Activated T-cell treated with anti-CD3 and anti-CD28 coated beads for 48 hours (primary cell): Measurements from ENCODE around the gene PSORS1C1.
"Not testable (repeated sequence)": the region's sequence is repeated elsewhere in the genome, so short reads cannot be mapped to it uniquely, and the experiment has no call there.

Experiments used
- DNase-seq: peaks from one replicate; pipeline ENCODE4 v3.0.0-alpha.2; 2020; ENCODE audit warnings: low read depth

The PSORS1C1 gene, protein sequence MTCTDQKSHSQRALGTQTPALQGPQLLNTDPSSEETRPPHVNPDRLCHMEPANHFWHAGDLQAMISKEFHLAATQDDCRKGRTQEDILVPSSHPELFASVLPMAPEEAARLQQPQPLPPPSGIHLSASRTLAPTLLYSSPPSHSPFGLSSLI

DNA sequence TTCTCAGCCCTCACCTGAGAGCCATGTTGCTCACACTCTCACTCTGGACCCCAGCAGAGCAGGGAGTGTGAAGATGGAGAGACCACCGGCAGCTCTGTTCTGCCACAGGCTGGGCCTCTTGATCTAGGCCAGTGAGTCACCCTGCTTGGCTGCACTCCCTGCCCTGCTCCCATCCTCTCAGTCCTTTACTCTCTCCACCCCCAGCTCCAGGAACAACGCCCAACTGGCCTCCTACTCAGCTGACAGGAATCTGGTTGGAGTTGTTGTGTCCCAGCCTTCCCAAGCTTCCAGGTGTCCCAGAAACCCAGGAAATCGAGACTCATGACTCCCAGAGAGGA, at the start of gene PSORS1C1:
Gene PSORS1C1 (plus strand): TSS at position 260 of the 338 bp plus-strand sequence. CDS start 14,833 bp downstream, outside the sequence.
- DNase-seq, result no peak

DNA sequence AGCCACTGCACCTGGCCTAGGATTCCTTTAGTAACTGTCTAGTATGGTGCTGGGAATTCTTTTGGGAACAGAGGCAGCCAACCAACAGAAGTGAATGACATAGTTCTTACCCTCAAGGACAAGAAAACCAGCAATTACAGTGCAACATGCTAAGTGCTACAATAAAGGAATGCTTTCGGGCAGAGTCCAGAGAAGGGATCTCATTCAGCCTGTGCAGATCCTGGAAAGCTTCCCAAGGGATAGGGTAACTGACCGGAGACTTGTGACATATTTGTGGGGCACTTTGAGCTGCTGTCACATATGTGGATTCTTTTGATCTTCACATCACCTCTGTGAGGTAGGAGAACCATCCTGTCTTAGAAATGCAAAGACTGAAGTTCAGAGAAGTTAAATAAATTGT, 49.0 kb upstream of the PSORS1C1 start:
- DNase-seq, result no peak

DNA sequence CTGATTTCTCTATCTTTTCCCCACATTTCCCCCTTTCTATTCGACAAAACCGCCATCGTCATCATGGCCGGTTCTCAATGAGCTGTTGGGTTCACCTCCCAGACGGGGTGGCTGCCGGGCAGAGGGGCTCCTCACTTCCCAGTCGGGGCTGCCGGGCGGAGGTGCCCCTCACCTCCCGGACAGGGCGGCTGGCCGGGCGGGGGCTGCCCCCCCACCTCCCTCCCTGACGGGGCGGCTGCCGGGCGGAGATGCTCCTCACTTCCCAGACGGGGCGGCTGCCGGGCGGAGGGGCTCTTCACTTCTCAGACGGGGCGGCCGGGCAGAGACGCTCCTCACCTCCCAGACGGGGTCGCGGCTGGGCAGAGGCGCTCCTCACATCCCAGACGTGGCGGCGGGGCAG, 47.6 kb upstream of the PSORS1C1 start:
- not testable (repeated sequence) for DNase-seq

DNA sequence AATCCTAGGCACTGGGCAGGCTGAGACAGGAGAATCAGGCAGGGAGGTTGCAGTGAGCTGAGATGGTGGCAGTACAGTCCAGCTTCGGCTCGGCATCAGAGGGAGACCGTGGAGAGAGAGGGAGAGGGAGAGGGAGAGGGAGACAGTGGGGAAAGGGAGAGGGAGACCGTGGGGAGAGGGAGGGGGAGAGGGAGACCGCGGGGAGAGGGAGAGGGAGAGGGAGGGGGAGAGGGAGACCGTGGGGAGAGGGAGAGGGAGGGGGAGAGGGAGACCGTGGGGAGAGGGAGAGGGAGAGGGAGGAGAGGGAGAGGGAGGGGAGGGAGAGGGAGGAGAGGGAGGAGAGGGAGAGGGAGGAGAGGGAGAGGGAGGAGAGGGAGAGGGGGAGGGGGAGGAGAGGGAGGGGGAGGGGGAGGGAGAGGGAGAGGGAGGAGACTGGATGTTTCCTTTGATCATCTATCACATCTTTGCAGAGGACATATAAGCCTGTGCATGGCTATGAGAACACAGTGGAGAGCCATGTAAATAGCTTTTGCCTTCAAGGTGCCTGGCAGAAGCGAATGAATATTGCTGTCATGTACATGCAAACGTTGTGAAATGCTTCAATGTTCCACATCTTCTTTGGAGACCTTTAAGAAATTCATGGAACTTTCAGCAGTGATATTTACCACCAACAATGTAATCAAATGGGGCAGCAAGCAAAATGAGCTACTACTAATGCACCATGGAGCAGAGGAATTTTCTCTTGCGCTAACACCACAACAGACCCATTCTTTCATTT, 46.5 kb upstream of the PSORS1C1 start:
- DNase-seq, result not testable (repeated sequence)

DNA sequence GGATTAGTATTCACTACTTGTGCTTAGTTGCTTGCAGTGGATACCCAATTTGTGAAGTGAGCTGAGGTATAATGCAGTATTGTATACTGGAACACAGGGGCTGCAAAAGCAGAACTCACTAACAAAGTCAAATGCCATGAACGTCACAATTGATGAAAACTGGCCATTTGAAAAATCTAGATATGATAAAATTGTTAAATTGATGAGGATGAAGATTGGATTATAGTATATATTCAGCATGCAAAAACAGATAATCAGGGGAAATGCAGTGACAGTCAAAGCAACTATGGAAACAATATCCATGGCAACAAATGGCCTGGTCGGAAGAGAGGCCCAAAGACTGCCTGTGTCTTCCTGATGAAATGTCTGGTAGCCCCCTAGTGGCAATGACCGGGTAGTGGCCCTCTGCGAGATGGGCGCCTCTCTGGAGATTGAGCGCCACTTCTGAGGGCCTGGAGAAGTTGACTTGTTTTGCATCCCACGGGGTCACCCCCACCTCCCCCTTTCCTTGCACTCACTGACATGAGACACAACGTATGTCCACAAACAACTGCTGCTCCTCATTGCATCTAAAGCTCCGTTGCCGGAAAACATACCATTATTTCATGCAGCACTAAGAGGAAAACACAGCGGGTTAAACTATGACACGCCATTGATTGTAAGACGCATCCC, 45.8 kb upstream of the PSORS1C1 start:
- peak; percentile 58 for DNase-seq

DNA sequence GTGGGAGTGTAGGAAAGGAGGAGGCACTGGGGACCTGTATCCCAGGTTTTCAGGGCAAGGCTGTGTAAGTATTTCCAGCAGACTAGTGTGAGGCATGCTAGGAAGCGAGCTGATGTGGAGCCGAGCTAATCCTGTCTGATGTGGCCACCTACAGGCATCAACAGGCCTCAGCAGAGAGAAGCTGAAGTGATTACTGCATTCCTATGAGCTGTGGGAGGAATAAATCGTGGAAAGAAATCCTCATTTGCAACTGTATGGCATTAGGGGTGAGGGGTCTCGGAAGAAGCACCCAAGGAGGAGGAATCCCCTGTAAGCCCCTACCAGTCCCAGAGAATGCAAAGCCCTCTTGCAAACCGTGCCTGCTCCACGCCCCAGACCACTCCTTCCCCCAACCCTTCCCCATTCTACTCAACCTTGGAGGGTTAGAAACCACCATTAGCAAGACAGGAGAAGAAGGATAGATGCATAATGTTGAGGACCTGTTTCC, 43.8 kb upstream of the PSORS1C1 start:
- DNase-seq, result no peak

DNA sequence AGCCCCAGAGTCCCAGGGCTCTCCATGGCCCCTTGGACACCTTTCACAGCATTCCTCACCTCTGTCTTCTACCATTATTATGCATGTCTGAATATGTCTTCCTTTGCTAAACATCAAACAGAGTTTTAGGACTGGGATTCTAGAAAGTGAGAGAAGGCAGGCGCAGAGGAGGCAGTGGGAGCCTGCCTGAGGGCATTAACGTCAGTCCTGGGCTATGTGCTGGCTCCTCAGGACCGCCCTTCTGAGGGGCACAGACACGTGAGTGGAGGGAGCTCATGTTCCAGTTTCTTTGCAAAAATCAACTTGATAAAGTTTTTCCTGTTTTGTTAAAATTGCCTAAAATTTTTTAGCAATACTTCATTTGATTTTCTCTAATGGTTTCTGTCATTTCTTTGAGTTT, 40.2 kb upstream of the PSORS1C1 start:
- DNase-seq, result no peak

DNA sequence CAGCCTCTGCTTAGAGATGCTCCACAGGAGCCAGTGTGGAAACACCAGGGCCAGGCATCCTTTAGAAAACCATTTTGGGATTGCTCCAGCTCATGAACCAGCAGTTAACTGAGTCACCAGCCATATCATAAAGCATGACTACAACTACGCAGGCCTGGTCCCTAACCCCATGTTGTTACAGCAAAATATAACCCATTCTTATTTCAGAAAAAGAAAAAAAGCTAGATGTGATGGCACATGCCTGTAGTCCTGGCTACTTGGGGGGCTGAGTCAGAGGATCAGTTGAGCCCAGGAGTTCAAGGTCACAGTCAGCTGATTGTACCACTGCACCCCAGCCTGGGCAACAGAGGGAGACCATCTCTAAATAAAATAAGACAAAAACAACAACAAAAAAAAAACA, 39.1 kb upstream of the PSORS1C1 start:
- DNase-seq, result no peak

DNA sequence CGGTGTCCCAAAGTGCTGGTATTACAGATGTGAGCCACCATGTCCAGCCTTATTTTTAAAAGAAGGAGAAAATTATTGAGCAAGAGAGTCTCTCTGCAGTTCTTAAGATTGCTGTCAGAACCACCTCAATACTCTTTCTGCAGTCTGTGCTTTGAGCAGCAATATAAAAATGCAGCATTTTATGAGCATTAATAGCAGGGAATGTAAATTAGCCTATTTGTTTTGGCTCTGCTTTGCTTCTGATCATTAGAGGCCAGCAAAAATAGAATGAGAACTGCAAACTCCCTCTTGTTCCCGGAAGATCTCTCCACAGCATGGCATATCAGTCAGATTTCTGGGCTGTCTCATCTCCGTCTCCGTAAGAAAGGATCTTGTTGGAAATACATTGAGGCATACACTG, 38.0 kb upstream of the PSORS1C1 start:
- DNase-seq, result no peak

DNA sequence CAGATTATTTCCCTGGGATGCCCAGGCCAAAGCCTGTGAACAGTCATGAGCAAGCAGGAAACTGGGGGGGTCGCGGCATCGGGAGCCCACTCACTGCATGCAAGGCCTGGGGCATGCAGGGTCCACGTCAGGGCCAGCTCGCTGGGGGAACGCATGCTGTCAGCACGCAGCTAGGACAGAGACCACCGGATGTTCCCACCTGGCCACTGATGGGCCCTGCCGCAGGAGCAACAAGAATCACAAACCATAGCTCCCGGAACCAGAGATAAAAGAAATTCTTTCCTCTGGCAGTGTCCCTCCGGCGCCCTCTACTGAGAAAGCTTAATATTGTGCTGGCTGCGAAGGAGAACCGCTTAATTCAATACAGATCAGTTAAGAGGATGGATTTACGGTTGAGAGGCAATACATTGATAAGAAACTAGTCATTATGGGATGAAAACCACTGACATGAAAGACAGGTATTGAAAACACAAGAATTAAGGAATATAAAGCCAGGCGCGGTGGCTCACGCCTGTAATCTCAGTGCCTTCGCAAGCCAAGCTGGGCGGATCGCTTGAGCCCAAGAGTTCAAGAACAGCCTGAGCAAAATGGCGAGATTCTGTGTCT, 34.8 kb upstream of the PSORS1C1 start:
- DNase-seq, result peak; percentile 54

DNA sequence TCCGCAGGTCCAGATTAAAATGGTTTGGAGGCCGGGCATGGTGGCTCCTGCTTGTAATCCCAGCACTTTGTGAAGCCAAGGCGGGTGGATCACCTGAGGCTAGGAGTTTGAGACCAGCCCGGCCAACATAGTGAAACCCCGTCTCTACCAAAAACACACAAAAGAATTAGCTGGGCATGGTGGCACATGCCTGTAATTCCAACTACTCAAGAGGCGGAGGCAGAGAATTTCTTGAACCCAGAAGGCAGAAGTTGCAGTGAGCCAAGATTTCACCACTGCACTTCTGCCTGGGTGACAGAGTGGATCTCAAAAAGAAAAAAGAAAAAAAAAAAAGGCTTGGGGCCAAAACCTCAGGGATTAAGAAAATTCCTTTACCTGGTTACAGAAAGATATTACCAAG, 32.7 kb upstream of the PSORS1C1 start:
- DNase-seq, result no peak

DNA sequence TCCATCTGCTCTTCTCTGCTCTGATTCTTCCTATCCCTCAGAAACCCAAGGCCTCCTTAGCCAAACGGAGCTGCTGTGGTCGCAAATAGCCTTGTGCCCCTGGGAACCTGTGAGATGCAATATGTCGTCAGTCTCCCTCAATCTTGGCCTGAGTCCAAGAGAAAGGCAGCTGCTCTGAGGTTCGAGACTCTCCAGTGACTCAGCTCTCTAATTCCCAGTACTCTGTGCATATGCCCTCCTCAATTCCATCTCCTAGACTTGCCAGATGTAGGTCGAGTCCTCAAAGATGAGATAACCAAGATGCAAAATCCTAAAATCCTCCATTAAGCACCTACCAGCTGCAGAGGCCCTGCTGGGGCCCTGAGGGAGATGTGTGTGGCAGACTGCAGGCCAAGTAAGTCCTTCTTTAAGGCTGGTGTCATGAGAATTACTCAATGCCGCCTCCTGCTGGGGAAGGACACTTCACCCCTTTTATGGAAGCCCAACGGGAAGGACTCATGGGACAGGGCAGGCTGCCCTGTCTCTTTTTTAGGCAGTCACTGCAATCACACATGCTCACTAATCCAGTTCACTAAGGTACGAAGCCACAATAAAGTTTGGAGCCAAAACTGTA, 30.8 kb upstream of the PSORS1C1 start:
- DNase-seq, result peak; percentile 35

DNA sequence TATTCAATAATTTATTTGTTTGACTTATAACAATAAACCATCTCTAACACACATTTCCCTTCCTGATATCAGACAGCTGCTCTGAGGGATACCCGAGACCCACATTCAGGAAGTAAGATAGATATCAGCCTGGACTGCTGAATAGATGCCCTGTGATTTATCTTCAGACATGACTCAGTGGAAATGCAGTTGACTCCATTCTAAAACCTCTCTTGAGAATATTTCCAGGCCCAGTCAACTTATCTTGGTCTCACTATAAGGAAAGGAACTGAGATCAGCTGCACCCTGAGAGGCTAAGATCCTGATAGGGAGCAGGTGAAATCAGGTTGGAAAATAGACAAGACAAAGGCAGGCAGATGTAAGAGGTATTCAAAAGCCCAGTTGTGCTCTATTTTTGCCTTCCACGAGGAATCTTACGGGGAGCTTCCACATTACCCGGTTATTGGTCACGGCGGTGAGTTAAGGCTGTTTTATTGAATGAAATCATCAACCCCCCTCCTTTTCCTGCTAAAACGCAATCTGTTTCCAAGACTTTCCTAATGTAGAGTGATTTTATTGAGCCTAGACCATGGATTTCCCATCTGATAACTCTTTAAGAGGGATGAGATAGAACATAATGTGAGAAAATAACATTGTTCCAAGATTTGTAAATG, 27.7 kb upstream of the PSORS1C1 start:
- DNase-seq, result no peak

DNA sequence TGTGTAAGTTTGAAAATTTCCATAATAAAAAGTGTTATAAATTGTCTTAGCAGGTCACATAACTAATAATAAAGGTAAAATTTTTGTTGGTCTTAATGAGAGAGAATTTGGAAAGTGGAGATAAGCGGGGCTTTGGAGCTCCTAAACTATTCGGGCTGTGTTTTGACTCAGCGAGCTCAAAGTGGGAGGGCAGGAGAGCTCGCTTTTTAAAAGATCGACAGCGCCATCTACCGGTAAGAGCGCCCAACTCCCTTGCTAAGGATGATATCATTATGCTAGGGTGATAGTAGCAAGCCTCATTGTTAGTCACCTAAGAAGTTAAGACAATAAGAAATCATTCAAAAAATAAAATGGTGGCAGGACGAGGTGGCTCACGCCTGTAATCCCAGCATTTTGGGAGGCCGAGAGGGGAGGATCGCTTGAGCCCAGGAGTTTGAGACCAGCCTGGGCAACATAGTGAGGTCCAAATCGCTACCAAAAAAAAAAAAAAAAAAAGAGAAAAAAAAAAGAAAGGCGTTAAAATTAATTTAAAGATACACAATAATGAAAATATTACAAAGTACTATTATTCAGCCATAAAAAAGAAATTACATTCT, 27.0 kb upstream of the PSORS1C1 start:
- peak; percentile 81 for DNase-seq

DNA sequence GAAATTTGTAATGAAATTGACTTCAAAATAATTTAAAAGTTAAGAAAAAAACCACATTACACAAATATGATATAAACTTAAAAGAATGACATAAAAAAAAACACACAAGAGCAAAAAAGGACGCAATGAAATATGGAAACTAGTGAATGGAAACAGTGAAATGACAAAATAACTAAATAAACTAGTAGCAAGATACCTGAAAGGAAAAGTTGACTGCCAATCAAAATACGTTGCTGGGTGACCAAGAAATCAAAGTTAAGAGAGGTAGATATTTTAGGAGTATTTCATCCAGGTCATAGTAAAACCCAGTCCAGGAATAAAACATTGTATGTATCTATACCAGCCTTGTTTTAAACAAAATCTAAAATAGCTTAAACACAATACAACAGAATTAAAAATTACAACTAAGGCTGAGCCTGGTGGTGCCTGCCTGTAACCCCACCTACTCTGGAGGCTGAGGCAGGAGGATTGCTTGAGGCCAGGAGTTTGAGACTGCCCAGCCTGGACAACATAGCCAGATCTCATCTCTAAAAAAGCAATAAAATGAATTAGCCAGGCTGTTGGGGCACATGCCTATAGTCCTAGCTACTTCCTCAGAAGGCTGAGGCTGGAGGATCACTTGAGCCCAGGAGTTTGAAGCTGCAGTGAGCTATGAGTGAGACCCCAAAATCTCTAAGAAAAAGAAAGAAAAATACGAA, 24.2 kb upstream of the PSORS1C1 start:
- no peak for DNase-seq

DNA sequence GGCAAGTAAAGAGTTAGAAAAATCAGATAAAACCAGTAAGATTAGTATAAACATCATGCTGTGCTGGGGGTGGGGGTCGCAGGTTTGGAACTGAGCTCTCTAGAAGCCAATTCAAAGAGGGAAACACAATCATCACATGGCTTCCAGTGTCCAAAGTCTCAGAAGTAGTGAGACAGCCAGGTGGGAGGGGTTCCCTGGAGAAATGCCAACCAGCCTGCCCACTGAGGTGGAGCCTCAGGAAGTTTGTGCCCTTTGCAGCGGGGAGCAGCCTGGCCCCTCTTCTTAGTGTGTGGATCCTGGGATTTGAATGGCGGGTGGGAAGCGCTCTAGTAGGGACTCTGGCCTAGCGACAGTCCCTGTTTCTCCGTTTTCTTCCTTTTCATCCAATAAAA, 23.6 kb upstream of the PSORS1C1 start:
- no peak for DNase-seq

DNA sequence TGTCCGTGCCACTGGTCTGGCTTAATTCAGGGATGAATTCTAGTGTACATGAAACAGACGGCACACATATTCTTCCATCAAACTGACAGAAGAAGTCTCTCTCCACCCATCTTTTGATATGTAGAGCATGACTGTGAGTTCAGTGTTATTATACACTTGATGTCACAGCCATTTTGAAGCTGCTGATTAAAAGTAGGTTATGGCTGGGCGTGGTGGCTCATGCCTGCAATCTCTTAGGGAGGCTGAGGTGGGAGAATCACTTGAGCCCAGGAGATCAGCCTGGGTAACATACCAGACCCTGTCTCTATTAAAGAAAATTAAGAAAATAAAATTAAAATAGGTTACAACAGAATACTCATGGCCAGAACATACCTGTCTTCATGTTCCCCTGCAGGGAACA, 22.9 kb upstream of the PSORS1C1 start:
- no peak for DNase-seq

DNA sequence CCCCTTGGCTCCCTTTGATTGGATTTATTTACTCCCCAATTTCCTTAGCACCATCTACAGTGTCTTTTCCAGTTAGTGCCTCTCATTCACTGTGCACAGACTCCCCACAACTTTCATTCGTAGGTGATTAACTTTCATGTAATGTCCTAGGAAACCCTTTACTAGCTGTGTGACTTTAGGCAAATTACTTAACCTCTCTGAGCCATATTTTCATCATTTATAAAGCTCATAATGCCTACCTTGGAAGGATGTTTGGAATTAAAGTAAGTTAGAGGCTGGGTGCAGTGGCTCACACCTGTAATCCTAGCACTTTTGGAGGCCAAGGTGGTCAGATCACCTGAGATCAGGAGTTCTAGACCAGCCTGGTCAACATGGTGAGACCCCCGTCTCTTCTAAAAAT, 22.4 kb upstream of the PSORS1C1 start:
- no peak for DNase-seq

DNA sequence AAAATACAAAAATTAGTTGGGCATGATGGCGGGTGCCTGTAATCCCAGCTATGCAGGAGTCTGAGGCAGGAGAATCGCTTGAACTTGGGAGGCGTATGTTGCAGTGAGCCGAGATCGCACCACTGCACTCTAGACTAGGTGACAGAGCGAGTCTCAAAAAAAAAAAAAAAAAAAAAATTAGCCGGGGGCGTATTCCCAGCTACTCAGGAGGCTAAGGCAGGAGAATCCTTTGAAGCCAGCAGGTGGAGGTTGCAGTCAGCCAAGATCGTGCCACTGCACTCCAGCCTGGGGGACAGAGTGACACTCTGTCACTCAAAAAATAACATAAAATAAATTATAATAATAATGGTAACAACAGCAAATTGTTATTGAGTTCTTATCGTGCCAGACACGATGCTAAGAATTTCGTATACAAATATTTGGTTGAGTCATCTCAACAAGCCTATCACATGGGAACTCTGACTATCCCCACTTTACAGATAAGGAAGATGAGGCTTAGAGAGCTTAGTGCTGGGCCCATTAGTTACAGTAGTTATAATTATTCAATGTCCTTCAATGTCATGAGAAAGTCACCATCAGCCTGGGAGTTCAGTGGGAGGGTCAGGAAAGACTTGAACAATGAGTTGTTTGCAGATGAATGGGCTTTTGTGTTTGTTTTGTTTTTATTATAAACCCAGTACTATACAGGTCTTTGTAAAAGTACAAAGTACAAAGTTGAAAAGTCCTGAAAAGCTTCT, 21.7 kb upstream of the PSORS1C1 start:
- DNase-seq, result no peak

DNA sequence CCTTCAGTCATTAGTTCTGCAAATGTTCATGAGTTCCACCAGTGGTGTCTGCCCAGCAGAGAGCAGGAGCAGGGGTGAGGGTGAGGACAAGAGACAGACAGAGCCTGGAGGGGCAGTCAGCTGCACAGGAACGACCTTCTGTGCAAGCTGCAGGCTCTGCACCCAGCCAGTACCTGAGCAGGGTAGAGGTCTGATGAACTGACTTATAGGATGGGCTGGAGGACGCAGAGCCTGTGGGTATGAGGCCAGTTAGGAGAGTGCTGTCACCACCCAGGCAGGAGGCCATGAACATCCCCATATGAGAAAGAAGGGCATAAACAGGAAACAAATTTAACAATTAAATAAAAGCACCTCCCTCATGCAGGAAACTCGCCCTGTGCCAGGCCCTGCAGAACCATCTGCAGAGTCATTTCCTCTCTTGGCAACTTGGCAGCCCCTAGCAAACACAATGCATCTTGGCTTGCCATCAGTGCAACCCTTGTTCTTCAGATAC, 20.2 kb upstream of the PSORS1C1 start:
- no peak for DNase-seq
